ENCODE results near the gene NIF3L1.
A peak's percentile ranks its signal among the peaks of the same experiment; 100 is the strongest.
"Not testable (repeated sequence)": the region's sequence is repeated elsewhere in the genome, so short reads cannot be mapped to it uniquely, and the experiment has no call there.

Gene NIF3L1

DNA sequence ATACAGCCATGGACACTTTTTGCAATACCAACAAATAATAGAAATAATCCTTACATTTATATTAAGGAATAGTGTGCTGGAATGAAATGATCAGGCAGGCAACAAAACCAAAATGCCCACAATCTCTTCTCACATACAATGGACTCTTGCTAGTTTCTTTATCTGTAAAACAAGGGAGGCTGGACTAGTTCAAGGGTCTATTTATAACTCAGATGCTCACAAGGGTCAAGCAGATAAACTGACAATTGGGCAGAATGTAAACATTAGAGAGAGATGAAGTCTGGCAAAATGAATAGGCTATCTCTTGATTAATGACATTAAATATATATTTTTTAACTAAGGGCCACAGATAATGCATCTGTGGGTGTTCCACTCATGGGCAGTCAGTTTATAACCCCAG lies 11.7 kb upstream of the NIF3L1 start:
- DNase-seq, result no peak

DNA sequence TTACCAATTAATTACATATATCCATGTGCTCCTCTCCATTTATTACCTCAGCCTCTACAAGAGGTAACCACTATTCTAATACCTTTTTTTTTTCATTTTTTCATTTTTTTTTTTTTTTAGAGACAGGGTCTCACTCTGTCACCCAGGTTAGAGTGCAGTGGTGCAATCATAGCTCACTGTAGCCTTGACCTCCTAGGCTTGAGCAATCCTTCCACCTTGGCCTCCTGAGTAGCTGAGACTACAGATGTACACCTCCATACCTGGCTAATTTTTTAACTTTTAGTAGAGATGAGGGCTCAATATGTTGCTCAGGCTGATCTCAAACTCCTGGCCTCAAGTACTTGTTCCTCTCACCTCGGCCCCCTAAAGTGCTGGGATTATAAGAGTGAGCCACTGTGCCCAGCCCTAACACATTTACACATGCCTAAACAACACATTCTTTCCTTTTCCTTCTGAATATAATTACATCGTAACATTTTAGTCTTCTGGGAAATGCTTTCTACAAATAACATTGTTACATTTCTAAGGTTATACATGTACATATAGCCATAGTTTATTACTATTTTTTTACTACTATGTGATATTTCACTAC lies 10.8 kb upstream of the NIF3L1 start:
- no peak for DNase-seq

DNA sequence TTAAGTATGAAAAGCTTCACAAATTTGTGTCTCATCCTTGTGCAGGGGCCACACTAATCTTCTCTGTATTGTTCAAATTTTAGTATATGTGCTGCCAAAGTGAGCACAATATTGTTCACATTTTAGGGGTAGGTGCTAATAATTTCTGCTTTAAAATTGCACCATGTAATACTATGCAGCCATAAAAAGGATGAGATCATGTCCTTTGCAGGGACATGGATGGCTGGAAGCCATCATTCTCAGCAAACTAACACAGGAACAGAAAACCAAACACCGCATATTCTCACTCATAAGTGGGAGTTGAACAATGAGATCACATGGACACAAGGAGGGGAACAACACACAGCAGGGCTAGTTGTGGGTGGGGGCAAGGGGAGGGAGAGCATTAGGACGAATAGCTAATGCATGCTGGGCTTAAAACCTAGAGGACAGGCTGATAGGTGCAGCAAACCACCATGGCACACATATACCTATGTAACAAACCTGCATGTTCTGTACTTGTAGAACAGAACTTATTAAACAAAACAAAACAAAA lies 7.4 kb upstream of the NIF3L1 start:
- not testable (repeated sequence) for DNase-seq

DNA sequence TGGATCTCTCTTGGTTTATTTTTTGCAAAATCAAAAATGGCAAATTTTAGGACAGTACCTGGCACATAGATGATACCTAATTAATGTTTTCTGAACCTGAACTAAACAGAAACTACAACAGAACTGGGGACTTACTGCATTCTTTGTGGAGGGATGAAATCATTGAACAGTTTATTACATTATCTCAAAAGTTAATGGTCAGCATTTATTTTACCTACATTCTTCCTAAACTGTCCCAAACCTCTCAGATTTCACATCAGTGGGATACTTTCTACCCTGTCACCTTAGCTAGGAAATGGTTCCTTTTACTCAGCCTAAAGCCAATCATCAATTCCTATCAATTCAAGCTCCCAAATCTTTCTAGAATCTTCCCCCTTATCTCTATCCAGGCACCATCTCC lies 10.3 kb downstream of the NIF3L1 start:
- no peak for DNase-seq

DNA sequence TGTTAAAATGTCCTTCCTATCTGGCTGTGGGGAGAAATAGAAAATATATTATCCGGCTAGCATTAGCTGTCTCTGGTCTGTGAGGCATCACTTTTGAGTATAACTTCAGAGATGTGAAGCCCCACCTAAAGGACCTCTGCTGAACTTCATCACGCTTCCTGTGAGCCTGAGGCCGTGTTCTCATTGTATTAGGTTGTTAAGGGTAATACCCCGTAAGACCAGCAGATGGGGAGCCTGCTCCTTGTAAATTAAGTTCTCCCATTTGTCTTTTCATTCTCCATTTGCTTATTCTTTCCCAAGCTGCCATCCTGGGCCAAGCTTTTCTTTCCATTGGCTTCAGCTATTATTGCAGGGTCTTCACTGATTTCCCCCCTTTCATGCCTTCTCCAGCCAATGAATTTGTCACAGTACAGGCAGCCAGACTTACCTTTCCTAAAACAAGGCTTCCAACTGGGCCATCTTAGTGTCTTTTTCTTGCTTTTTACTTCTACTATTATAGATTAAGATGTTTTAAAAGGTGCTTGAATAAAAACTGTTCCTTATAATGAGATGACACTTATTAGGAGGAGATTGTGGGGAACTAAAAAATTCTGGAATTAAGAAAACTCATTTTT lies 12.4 kb downstream of the NIF3L1 start:
- DNase-seq, result peak; percentile 68

DNA sequence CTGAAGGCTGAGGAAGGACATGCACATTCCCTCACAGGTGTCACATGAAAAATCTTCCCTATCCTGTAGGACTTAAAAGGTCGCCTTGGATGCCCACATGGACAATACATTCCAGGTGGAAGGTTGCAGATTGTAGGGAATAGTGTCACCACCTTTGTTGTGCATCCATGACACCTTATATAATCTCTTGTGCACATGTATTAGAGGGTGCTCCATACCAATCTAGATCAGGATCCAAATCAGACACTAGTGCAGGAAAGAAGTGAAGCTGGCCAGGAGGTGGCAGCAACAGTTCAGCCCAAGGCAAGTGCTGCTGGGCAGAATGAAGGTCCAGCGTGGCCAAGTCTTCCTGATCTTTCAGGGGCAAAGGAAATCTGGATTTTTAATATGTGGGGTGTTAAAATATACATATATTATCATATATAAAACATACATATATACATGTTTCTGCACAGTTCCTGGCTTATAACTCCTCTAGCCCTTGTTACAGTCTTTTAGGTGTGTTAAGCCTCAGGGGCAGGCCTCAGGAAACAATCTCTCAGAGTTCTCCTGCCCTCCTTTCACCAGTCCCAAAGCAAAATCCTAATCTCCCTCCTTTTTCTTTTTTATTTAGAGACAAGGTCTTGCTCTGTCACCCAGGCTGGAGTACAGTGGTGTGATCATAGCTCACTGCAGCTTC lies 16.6 kb downstream of the NIF3L1 start:
- no peak for DNase-seq

DNA sequence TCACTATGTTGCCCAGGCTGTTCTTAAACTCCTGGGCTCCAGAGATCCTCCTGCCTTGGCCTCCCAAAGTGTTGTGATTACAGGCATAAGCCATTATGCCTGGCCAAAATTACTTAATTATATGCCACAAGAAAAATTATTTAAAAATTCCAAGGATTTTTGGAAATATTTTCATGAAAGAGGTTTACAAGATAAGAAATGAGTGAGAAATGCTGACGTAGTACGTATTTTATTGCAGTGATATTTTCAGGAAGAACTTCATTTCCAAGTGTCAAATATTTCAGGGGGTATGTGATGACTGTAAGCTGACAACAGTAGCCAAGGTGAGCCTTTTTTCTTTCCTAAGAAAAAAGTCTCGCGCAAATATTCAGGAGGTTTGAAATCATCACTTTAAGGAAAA lies 20.8 kb downstream of the NIF3L1 start:
- DNase-seq, result no peak

DNA sequence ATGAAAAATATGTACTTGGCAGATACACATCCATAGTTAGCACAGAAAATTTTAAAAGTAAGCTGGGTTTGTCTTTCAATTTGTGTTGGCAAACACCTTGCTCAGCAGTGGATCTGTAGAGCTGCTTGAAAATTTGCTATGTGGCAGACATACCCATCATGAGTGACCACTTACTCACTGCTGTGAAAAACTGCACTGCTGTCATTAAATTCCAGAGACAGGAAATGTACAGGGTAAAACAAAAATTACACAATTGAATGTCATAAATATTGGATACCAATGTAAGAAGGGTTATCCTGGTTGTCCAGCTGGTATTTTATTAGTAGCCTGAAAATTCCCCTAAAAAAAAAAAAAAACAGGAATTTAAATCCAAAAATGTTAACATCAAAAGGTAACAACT lies 24.5 kb downstream of the NIF3L1 start:
- no peak for DNase-seq

DNA sequence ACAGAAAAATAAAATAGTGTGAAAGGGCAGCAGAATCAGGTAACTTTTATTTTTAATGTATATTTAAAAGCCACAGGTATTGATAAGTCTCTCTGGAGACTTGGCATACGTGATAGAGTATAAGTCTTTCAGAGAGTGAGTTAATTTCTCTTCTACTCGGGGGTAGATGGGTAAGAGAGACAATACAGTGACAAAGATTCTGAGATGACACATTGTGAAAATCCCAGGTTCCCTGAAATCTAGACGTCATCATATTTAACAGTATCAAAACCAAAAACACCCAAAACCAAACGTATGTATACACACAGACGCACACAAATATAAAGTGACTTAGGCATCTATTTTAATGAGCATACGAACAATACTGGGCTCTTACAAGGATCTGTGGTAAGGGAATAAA lies 33.3 kb downstream of the NIF3L1 start:
- no peak for DNase-seq

DNA sequence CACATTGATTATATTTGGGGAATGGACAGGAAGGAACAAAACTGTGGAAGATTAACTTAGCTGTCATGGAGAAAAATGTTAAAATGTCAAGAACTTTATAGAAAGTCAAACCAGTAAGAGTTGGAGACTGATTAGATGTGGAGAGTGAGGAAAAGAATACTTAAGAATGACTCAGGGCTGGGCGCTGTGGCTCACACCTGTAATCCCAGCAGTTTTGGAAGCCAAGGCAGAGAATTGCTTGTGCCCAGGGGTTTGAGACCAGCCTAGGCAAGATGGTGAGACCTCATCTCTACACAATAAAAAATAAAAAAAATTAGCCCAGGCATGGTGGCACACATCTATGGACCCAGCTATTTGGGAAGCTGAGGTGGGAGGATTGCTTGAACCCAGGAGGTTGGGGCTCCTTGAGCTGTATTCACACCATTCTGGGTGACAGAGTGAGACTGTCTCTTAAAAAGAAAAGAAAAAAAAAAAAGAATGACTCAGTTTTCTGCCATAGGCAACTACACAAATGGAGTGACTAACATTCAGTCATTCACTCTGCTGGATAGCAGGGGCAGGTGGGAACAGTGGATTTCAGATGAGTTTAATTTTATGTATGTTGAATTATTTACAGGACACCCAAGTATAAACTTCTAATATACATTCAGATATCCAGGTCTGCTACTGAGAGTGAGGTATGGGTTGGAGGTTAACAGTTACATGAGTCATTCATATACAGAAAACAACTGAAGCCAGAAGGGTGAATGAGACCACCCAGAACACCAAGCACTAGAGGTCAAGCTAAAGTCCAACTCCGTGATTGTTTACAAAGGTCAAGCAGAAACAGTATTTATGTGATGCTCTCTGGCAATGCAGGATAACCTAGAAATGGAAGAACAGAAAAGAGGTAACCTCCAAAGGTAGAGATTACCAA lies 40.4 kb downstream of the NIF3L1 start:
- no peak for DNase-seq

DNA sequence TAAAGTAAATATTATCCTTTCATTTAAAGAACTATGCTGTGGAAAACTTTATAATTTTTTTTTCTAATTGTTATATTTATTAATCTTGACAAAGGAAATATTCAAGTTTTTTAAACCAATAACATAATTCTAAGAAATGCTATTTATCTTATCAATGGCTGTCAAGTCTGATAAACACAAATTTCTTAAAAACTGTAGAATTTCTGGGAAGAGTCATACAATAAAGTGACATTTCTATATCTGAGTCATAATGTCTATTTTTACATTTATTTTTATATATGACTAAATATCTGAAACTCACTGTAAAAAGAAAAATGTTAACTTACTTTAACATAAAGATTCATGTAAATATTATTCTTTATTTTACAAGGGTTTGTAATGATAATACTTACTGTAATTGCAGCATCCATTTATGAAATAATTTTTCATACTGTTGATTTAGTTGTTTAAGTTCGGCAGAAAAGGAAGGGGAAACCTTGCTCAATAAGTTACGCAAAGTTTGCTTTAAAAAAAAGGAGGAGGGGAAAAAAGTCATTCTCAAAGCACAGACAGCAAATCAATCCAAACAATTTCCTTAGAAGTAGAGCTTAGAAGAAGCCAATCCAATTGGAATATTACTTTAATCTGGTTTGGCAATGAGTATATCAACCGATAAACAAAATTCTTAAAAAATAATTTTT lies 41.9 kb downstream of the NIF3L1 start:
- no peak for DNase-seq

DNA sequence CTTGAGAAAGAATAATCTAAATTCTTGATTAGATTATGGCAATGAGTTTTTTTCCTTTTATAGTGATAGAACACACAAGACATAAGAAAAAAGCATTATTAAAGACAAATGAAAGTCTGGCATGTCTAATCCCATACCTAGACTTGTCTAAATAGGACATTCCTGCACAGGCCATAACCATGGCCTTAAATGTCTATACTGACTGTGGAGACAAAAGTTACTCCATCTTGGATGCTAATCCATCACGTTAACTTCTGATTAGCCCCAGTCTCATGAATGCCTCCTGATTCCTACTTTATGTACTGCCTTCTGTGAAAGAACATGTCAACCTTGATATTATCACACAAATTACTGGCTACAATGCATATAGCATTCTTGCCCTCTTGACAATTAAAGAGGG lies 50.7 kb downstream of the NIF3L1 start:
- DNase-seq, result no peak

DNA sequence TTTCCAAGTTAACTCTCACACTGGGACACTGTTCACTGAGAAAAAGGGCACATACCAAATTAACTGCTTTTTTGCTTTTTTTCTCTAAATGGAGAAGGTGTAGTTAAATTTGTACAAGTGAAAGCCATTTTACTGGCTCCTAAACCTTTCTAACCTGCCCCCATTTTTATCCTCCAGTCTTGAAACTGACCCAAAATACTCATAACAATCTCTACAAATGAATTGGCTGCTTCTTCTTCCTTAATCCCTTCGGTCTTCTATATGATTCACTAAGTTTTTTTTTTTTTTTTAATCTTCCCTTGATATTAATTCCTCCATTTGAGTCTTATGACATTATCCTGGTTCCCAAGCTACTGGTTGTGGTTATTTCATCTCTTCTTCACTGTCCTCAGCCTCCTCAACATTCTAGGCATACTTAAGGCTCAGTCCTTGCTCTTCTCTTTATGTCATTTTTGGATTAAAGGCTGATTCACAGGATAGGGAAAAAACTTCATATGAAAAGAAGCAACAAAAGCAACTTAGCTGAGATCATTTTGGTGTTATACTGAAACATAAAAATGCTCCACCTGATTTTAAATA lies 54.4 kb downstream of the NIF3L1 start:
- no peak for DNase-seq

DNA sequence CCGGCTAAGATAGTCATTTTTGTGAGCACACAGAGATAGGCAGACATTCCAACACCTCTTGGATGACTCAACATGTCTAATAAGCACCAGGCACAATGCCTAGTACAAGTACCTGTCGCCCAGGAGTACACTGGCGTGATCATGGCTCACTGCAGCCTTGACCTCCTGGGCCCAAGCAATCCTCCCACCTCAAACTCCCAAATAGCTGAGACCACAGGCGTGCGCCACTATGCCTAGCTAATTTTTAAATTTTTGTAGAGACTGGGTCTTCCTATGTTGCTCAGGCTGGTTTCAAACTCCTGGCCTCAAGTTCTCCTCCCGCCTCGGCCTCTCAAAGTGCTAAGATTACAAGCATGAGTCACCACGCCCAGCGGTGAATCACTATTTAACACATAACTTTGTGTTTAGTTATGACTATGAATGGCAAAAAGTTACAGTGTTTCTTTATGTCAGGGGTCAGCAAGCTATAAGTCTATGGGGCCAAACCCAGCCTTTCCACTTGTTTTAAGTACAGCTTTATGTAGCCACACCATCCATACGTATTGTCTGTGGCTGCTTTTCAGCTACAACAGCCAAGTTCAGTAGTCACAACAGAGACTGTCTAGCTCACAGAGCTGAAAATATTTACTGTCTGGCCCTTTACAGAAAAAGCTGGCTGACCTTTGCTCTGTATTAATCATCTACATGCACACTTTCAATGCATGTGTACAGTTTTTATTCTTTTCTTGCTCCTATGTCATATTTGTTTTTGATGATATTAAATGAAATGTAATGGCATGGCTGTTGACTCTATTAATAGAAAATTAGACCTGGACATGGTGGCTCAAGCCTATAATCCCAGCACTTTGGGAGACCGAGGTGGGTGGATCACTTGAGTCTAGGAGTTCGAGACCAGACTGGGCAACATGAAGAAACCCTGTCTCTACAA lies 55.6 kb downstream of the NIF3L1 start:
- DNase-seq, result no peak

DNA sequence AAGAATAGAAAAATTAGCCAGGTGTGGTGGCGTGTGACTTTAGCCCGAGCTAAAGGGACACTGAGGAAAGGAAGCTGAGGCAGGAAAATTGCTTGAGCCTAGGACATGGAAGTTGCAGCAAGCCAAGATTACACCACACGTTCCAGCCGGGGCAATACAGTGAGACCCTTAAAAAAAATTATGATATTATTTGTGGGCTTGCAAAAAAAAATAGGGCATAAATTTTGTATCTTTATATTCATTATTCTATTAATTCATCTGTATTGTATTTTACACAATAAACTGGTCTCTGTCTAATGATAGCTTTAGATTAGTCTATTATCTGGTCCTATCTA lies 56.2 kb downstream of the NIF3L1 start:
- no peak for DNase-seq

DNA sequence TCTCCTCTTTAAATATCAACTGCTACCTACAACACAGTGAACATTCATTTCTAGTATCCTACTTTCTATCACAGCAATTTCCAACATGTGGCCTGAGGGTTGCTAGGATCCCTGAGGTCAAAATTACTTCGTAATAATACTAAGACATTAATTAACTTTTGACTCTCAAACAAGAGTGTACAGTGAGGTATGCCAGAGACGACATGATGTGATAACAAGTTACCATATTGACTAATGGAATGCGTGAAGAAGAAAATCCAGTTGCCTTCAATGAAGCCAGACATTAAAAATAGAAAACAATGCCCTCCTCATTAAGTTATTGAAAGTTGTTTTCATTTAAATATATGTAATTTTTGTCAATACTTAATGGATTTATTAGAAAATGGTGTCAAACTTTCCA lies 61.2 kb downstream of the NIF3L1 start:
- DNase-seq, result no peak
